HCT116 (cell line): Measurements from ENCODE around the gene KLHL5. TPM values are rescaled to one million over a fixed set of nuclear protein-coding genes. Genes with fewer than 3 reads are reported as not detected.

Experiments
- ATAC-seq: fragments of 200-7000 bp; cut with Tn5 transposase; 2 replicates; pipeline ENCODE4 v1.9.1; 2020; ENCODE audit warnings: mild to moderate bottlenecking, moderate library complexity
- BruUV-seq: library from RNA; stranded (reverse); fragments of 400-500 nt; replicated peaks from 2 replicates; lab custom pipeline; 2021; lab: Mats Ljungman, UMichigan
- CTCF ChIA-PET: fragments of 300-600 bp; sonication (Branson Sonifier 250); formaldehyde crosslinking; loops from one replicate; lab custom pipeline; 2021; ENCODE audit warnings: antibody characterized with exemption; lab: Charles Lee
- POLR2A ChIA-PET: fragments of 300-600, 350-600 bp; sonication (Branson Sonifier 250); formaldehyde crosslinking; loops from one replicate; lab custom pipeline; 2021; ENCODE audit warnings: antibody characterized with exemption; lab: Charles Lee
- RAD21 ChIA-PET, 2 experiments: fragments of 300-600 bp; sonication (Branson Sonifier 250); formaldehyde crosslinking; loops; one replicate each; lab custom pipeline; 2023; ENCODE audit warnings: low total read pairs in 2 of 2; ENCODE audit not compliant: uncharacterized antibody in 2 of 2, unreplicated experiment in 2 of 2, low non-redundant PET in 1 of 2; lab: Charles Lee
- DNase-seq: peaks from one replicate; pipeline ENCODE4 v3.0.0-alpha.2; 2010; ENCODE audit warnings: low read depth, low spot score
- H2AFZ ChIP-seq: fragments of 200-600 bp; shearing (Covaris generic), sonication (generic); 2 replicates; pipeline ENCODE4 v1.6.1; 2017; ENCODE audit warnings: low read depth, mixed run types, mixed read lengths, antibody characterized with exemption, low read length; ENCODE audit not compliant: poor library complexity, severe bottlenecking
- H3K27ac ChIP-seq: 2 replicates; pipeline ENCODE4 v1.5.1; 2012; ENCODE audit warnings: low read depth, low read length
- H3K27me3 ChIP-seq: fragments of 200-600 bp; sonication (generic); 2 replicates; pipeline ENCODE4 v1.6.1; 2016; ENCODE audit warnings: mixed run types, low read length, mixed read lengths; ENCODE audit not compliant: insufficient read depth
- H3K36me3 ChIP-seq, 2 experiments: fragments of 200-500 bp in 1 of 2; fragments of 200-600 bp in 1 of 2; sonication (Bioruptor generic) in 1 of 2; sonication (generic) in 1 of 2; 2 replicates each; pipeline versions ENCODE4 v1.5.1 to v1.6.1; 2014 to 2016; ENCODE audit warnings: low read length in 2 of 2, inconsistent platforms in 1 of 2, mixed read lengths in 1 of 2, mixed run types in 1 of 2; ENCODE audit not compliant: insufficient read depth in 2 of 2, control insufficient read depth in 1 of 2
- H3K4me1 ChIP-seq, 2 experiments: fragments of 200-600 bp in 1 of 2; sonication (generic) in 1 of 2; 2 replicates each; pipeline versions ENCODE4 v1.5.1 to v1.6.1; 2012 to 2017; ENCODE audit warnings: low read length in 2 of 2, inconsistent platforms in 1 of 2, mild to moderate bottlenecking in 1 of 2, mixed read lengths in 1 of 2, mixed run types in 1 of 2, moderate library complexity in 1 of 2; ENCODE audit not compliant: insufficient read depth in 2 of 2, control insufficient read depth in 1 of 2
- H3K4me2 ChIP-seq: fragments of 200-600 bp; sonication (generic); 2 replicates; pipeline ENCODE4 v1.6.1; 2017; ENCODE audit warnings: mixed run types, low read length, mixed read lengths
- H3K4me3 ChIP-seq, 2 experiments: fragments of 200-600 bp in 1 of 2; sonication (generic) in 1 of 2; replicated peaks in 1 of 2; 2 replicates each; pipeline ENCODE4 v1.5.1; 2011 to 2016; ENCODE audit warnings: low read length in 2 of 2, control low read depth in 1 of 2, low read depth in 1 of 2, mild to moderate bottlenecking in 1 of 2, mixed read lengths in 1 of 2, mixed run types in 1 of 2
- H3K79me2 ChIP-seq: fragments of 200-600 bp; sonication (generic); 2 replicates; pipeline ENCODE4 v1.6.1; 2017; ENCODE audit warnings: mild to moderate bottlenecking, mixed run types, low read length, moderate library complexity, mixed read lengths; ENCODE audit not compliant: insufficient read depth
- H3K9ac ChIP-seq: fragments of 200-600 bp; sonication (generic); 2 replicates; pipeline ENCODE4 v1.6.1; 2016; ENCODE audit warnings: low read length, mixed read lengths
- H3K9me2 ChIP-seq: fragments of 200-600 bp; sonication (generic), shearing (Covaris generic); 2 replicates; pipeline ENCODE4 v1.6.1; 2017; ENCODE audit warnings: mixed run types, mild to moderate bottlenecking, moderate library complexity; ENCODE audit not compliant: insufficient read depth
- H3K9me3 ChIP-seq, 2 experiments: fragments of 200-500 bp in 1 of 2; fragments of 200-600 bp in 1 of 2; sonication (Bioruptor generic) in 1 of 2; sonication (generic) in 1 of 2; 2 replicates each; pipeline ENCODE4 v1.6.1; 2014 to 2017; ENCODE audit warnings: low read length in 2 of 2, mixed read lengths in 2 of 2, inconsistent platforms in 1 of 2, low read depth in 1 of 2, mild to moderate bottlenecking in 1 of 2, mixed run types in 1 of 2, moderate library complexity in 1 of 2; ENCODE audit not compliant: control insufficient read depth in 1 of 2, insufficient read depth in 1 of 2
- H4K20me1 ChIP-seq: fragments of 200-600 bp; sonication (generic), shearing (Covaris generic); 2 replicates; pipeline ENCODE4 v1.6.1; 2017; ENCODE audit warnings: mixed run types, mild to moderate bottlenecking, moderate library complexity; ENCODE audit not compliant: insufficient read depth
- CEBPB ChIP-seq: IDR thresholded peaks from 2 replicates; pipeline ENCODE4 v1.6.1; 2012; ENCODE audit warnings: low read depth
- CTCF ChIP-seq, 3 experiments: fragments of 200-600 bp in 1 of 3; sonication (generic) in 1 of 3; IDR thresholded peaks in 2 of 3; conservative IDR thresholded peaks in 1 of 3; 2 replicates each; pipeline ENCODE4 v1.5.1; 2012 to 2017; ENCODE audit warnings: low read depth in 2 of 3, low read length in 2 of 3, antibody characterized with exemption in 1 of 3, borderline replicate concordance in 1 of 3, control low read depth in 1 of 3, mild to moderate bottlenecking in 1 of 3, mixed read lengths in 1 of 3, mixed run types in 1 of 3, moderate library complexity in 1 of 3; ENCODE audit not compliant: insufficient read depth in 1 of 3
- EZH2phosphoT487 ChIP-seq: fragments of 200-600 bp; IDR thresholded peaks from 2 replicates; pipeline ENCODE4 v1.6.1; 2018; ENCODE audit warnings: antibody characterized with exemption, borderline replicate concordance
- POLR2A ChIP-seq: IDR thresholded peaks from 2 replicates; pipeline ENCODE4 v1.7.0; 2011; ENCODE audit warnings: borderline replicate concordance; ENCODE audit not compliant: insufficient read depth, insufficient read length; ENCODE audit errors: extremely low read depth
- POLR2AphosphoS5 ChIP-seq: IDR thresholded peaks from 2 replicates; pipeline ENCODE4 v1.6.1; 2011; ENCODE audit warnings: mild to moderate bottlenecking, low read depth, low read length, moderate library complexity
- REST ChIP-seq: IDR thresholded peaks from 2 replicates; pipeline ENCODE4 v1.6.1; 2012; ENCODE audit warnings: low read depth
- TCF7L2 ChIP-seq: IDR thresholded peaks from 2 replicates; pipeline ENCODE4 v1.7.0; 2011; ENCODE audit warnings: borderline replicate concordance, inconsistent platforms; ENCODE audit not compliant: insufficient read depth, insufficient read length; ENCODE audit errors: extremely low read depth
- YY1 ChIP-seq: IDR thresholded peaks from 2 replicates; pipeline ENCODE4 v1.6.1; 2011; ENCODE audit warnings: low read length, low read depth, moderate library complexity, mild to moderate bottlenecking; ENCODE audit not compliant: insufficient replicate concordance; ENCODE audit errors: extremely low read depth
- ZBTB33 ChIP-seq: IDR thresholded peaks from 2 replicates; pipeline ENCODE4 v1.6.1; 2011; ENCODE audit warnings: mild to moderate bottlenecking, low read length, moderate library complexity; ENCODE audit not compliant: insufficient replicate concordance; ENCODE audit errors: extremely low read depth
- ZFX ChIP-seq: fragments of 450-650 bp; IDR thresholded peaks from 2 replicates; pipeline ENCODE4 v1.6.1; 2017
- ZNF274 ChIP-seq: fragments of 200-500 bp; sonication (Bioruptor generic); IDR thresholded peaks from 2 replicates; pipeline ENCODE4 v1.6.1; 2014; ENCODE audit warnings: mild to moderate bottlenecking, low read depth, low read length, inconsistent platforms
- intact Hi-C: fragments of 100-400 bp; cut with micrococcal nuclease; formaldehyde crosslinking; loops from 2 replicates; pipeline ENCODE4 v1.10.0; 2022
- total RNA-seq: library from RNA; stranded (reverse); gene quantifications from one replicate; pipeline ENCODE4 v1.2.1, GENCODE V29; 2021; ENCODE audit not compliant: unreplicated experiment

The KLHL5 gene
- total RNA-seq, 1 experiment from 2014 or later, result 20.8 TPM

- H3K9ac ChIP-seq, result no peak overlapping the region
- no peaks in the 10 kb centered on the region for H3K9me2 ChIP-seq
- no peaks in the 10 kb centered on the region for H3K9me3 ChIP-seq
- ChIA-PET CTCF (interaction anchor here (0.9 kb wide), 1 partner anchor 10 kb away, joined by 3 read pairs; no protein-coding TSS in a partner anchor), POLR2A (no interaction called here), RAD21 (no interaction called here)
- no peak for TF ChIP-seq YY1
- TF ChIP-seq POLR2A, result no peak
- TF ChIP-seq EZH2phosphoT487, result no peak
- TF ChIP-seq ZFX, result no peak
- no peak for TF ChIP-seq REST
- no peak for TF ChIP-seq ZBTB33
- TF ChIP-seq CEBPB, result no peak
- TF ChIP-seq POLR2AphosphoS5, result no peak
- TF ChIP-seq ZNF274, result no peak
- no peak for TF ChIP-seq TCF7L2
- no peak for TF ChIP-seq CTCF (IDR thresholded peaks at IDR 0.05 in 2 of 3, conservative IDR thresholded peaks at IDR 0.05 in 1 of 3; ENCODE audit: borderline replicate concordance in 1 of 3, insufficient read depth in 1 of 3, low read depth in 2 of 3, low read length in 2 of 3)
- no peak overlapping the region for H3K4me3 ChIP-seq
- ATAC-seq, result no peak
- no peak for DNase-seq
- no peaks in the 10 kb centered on the region for H3K36me3 ChIP-seq
- intact Hi-C loops, result no loop called here
- no TSS peak for BruUV-seq
- no peak overlapping the region for H3K27ac ChIP-seq
- no peaks in the 10 kb centered on the region for H4K20me1 ChIP-seq
- H3K27me3 ChIP-seq, result no peaks in the 10 kb centered on the region
- H3K79me2 ChIP-seq, result no peaks in the 10 kb centered on the region
- H3K4me2 ChIP-seq, result no peak overlapping the region
- no peak overlapping the region for H2AFZ ChIP-seq
- H3K4me1 ChIP-seq, result no peaks in the 10 kb centered on the region
Measured at GRCh38 chr4:39124885-39125599, 63.0 kb downstream of the KLHL5 start.
